Liver (tissue), 3 donors: ENCODE measurements around the gene BTLA.

Source experiments
- ATF3 ChIP-seq: IDR thresholded peaks from 2 replicates; pipeline ENCODE4 v1.6.1; 2016; ENCODE audit warnings: antibody characterized with exemption
- RAD21 ChIP-seq, 2 donors: IDR thresholded peaks; 2 replicates each; pipeline ENCODE4 v1.6.1; 2016; ENCODE audit warnings: antibody characterized with exemption in 2 of 2, mild to moderate bottlenecking in 2 of 2
- REST ChIP-seq: IDR thresholded peaks from 2 replicates; pipeline ENCODE4 v1.6.1; 2016; ENCODE audit warnings: antibody characterized with exemption, mild to moderate bottlenecking
- YY1 ChIP-seq: IDR thresholded peaks from 2 replicates; pipeline ENCODE4 v1.6.1; 2016; ENCODE audit warnings: antibody characterized with exemption, mild to moderate bottlenecking
- TF ChIP-seq, protein P1 (sequence below): fragments of 150-350 bp; IDR thresholded peaks from 2 replicates; pipeline ENCODE4 v1.5.1; 2017; ENCODE audit warnings: improper control_type of control experiment, low read depth, low read length; ENCODE audit not compliant: missing input control
- donor health status: healthy.
- donor health status: healthy.

GRCh38 chr3:112489674-112490479, 9.4 kb downstream of the BTLA start:
- TF ChIP-seq REST (no peak), ATF3 (no peak), YY1 (no peak), RAD21 (IDR thresholded peaks at IDR 0.05) (no peak)
- TF ChIP-seq, protein P1, sequence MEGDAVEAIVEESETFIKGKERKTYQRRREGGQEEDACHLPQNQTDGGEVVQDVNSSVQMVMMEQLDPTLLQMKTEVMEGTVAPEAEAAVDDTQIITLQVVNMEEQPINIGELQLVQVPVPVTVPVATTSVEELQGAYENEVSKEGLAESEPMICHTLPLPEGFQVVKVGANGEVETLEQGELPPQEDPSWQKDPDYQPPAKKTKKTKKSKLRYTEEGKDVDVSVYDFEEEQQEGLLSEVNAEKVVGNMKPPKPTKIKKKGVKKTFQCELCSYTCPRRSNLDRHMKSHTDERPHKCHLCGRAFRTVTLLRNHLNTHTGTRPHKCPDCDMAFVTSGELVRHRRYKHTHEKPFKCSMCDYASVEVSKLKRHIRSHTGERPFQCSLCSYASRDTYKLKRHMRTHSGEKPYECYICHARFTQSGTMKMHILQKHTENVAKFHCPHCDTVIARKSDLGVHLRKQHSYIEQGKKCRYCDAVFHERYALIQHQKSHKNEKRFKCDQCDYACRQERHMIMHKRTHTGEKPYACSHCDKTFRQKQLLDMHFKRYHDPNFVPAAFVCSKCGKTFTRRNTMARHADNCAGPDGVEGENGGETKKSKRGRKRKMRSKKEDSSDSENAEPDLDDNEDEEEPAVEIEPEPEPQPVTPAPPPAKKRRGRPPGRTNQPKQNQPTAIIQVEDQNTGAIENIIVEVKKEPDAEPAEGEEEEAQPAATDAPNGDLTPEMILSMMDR, result no peak
